Hepatocyte (in vitro differentiated cells): ENCODE results near the gene LMOD1.

ENCODE experiments used
- CTCF ChIP-seq: fragments of 200-600 bp; sonication (generic); IDR thresholded peaks from 2 replicates; pipeline ENCODE4 v1.5.1; 2016; ENCODE audit warnings: antibody characterized with exemption, mild to moderate bottlenecking; ENCODE audit not compliant: poor library complexity
- EZH2 ChIP-seq: fragments of 200-600 bp; sonication (generic); IDR thresholded peaks from 2 replicates; pipeline ENCODE4 v1.6.1; 2016; ENCODE audit warnings: antibody characterized with exemption, mild to moderate bottlenecking, borderline replicate concordance
- EZH2phosphoT487 ChIP-seq: fragments of 200-600 bp; sonication (generic); IDR thresholded peaks from one replicate; pipeline ENCODE4 v1.6.1; 2018; ENCODE audit warnings: antibody characterized with exemption, mild to moderate bottlenecking, low read depth, moderate library complexity; ENCODE audit not compliant: unreplicated experiment, severe bottlenecking

DNA sequence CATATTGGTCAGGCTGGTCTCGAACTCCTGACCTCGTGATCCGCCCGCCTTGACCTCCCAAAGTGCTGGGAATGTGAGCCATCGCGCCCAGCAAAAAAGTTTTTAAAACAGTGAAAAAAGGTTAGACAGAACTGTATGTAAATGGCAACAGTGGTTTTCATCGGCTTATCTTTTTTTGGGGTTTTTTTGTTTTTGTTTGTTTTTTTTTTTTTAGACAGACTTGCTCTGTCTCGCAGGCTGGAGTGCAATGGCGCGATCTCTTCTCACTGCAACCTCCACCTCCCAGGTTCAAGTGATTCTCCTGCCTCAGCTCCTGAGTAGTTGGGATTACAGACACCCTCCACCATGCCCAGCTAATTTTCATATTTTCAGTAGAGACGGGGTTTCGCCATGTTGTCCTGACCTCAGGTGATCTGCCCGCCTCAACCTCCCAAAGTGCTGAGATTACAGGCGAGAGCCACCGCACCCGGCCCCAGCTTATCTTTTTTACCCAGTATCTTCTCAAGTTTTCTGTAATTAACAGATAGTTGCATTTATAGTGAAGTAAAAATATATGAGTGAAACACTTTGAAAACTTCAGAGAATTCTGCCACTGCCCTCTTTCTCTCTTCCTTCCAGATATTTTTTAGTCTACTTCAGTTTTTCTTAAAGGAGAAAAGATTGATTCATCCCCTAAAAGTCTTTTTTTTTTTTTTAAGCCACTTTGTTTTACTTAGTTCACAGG, 22.0 kb upstream of the LMOD1 start:
- TF ChIP-seq CTCF = no peak
- TF ChIP-seq EZH2phosphoT487 = no peak
- no peak for TF ChIP-seq EZH2
